Neuronal stem cell (in vitro differentiated cells): Measurements from ENCODE around the gene ZNF583.

Source experiments
- DNase-seq: peaks from one replicate; pipeline ENCODE4 v3.0.0-alpha.2; 2013; ENCODE audit warnings: low spot score
- H2AFZ ChIP-seq: one replicate; pipeline ENCODE4 v1.6.1; 2013; ENCODE audit warnings: mild to moderate bottlenecking, low read length, inconsistent platforms
- H2AK5ac ChIP-seq: 2 replicates; pipeline ENCODE4 v1.6.1; 2013; ENCODE audit warnings: low read depth, mild to moderate bottlenecking, inconsistent platforms, low read length, moderate library complexity, mixed read lengths
- H2BK120ac ChIP-seq: 2 replicates; pipeline ENCODE4 v1.6.1; 2013; ENCODE audit warnings: low read depth, mild to moderate bottlenecking, inconsistent platforms, low read length, moderate library complexity, mixed read lengths
- H2BK12ac ChIP-seq: one replicate; pipeline ENCODE4 v1.6.1; 2013; ENCODE audit warnings: low read length, inconsistent platforms
- H2BK15ac ChIP-seq: 2 replicates; pipeline ENCODE4 v1.6.1; 2013; ENCODE audit warnings: mild to moderate bottlenecking, low read length, inconsistent platforms, mixed read lengths
- H2BK5ac ChIP-seq: one replicate; pipeline ENCODE4 v1.6.1; 2013; ENCODE audit warnings: inconsistent platforms, mild to moderate bottlenecking, low read length, moderate library complexity
- H3K14ac ChIP-seq: one replicate; pipeline ENCODE4 v1.6.1; 2013; ENCODE audit warnings: low read length, inconsistent platforms
- H3K18ac ChIP-seq: 2 replicates; pipeline ENCODE4 v1.6.1; 2013; ENCODE audit warnings: low read length, inconsistent platforms
- H3K23ac ChIP-seq: 2 replicates; pipeline ENCODE4 v1.6.1; 2013; ENCODE audit warnings: low read depth, mild to moderate bottlenecking, mixed read lengths, low read length, inconsistent platforms; ENCODE audit not compliant: poor library complexity
- H3K27ac ChIP-seq: replicated peaks from 3 replicates; pipeline ENCODE4 v1.5.1; 2013; ENCODE audit warnings: low read length, inconsistent platforms
- H3K27me3 ChIP-seq, 3 experiments: 2 replicates each; pipeline ENCODE4 v1.6.1; 2013; ENCODE audit warnings: low read length in 3 of 3, mild to moderate bottlenecking in 2 of 3, inconsistent platforms in 1 of 3, low read depth in 1 of 3, mixed read lengths in 1 of 3, moderate library complexity in 1 of 3; ENCODE audit not compliant: control insufficient read depth in 3 of 3, insufficient read depth in 3 of 3
- H3K36me3 ChIP-seq, 2 donors: replicated peaks in 1 of 2; 2 replicates each; pipeline ENCODE4 v1.6.1; 2013; ENCODE audit warnings: low read length in 2 of 2; ENCODE audit not compliant: control insufficient read depth in 2 of 2, insufficient read depth in 2 of 2
- H3K4ac ChIP-seq: 2 replicates; pipeline ENCODE4 v1.6.1; 2013; ENCODE audit warnings: inconsistent platforms, mild to moderate bottlenecking, low read length, moderate library complexity
- H3K4me1 ChIP-seq, 2 donors: 1 replicate in 1 of 2; 2 replicates in 1 of 2; pipeline ENCODE4 v1.6.1; 2013; ENCODE audit warnings: low read length in 2 of 2, low read depth in 1 of 2; ENCODE audit not compliant: control insufficient read depth in 2 of 2, insufficient read depth in 1 of 2
- H3K4me2 ChIP-seq: one replicate; pipeline ENCODE4 v1.6.1; 2013; ENCODE audit warnings: mild to moderate bottlenecking, low read length, inconsistent platforms; ENCODE audit not compliant: insufficient read depth, poor library complexity, severe bottlenecking
- H3K4me3 ChIP-seq, 2 donors: 2 replicates each; pipeline ENCODE4 v1.5.1; 2013; ENCODE audit warnings: low read length in 2 of 2, mild to moderate bottlenecking in 2 of 2, inconsistent platforms in 1 of 2, moderate library complexity in 1 of 2
- H3K79me1 ChIP-seq: one replicate; pipeline ENCODE4 v1.6.1; 2013; ENCODE audit warnings: low read depth, mild to moderate bottlenecking, inconsistent platforms, low read length, moderate library complexity
- H3K9ac ChIP-seq: one replicate; pipeline ENCODE4 v1.6.1; 2013; ENCODE audit warnings: mild to moderate bottlenecking, low read depth, low read length, inconsistent platforms; ENCODE audit not compliant: poor library complexity
- H3K9me3 ChIP-seq, 2 donors: replicated peaks in 1 of 2; 2 replicates each; pipeline versions ENCODE3 to v1.6.1; 2013; ENCODE audit warnings: low read length in 2 of 2, mild to moderate bottlenecking in 2 of 2, inconsistent platforms in 1 of 2, low read depth in 1 of 2, mixed read lengths in 1 of 2, moderate library complexity in 1 of 2; ENCODE audit not compliant: control insufficient read depth in 2 of 2, insufficient read depth in 1 of 2
- H4K8ac ChIP-seq: one replicate; pipeline ENCODE4 v1.6.1; 2013; ENCODE audit warnings: low read depth, mild to moderate bottlenecking, inconsistent platforms, low read length, moderate library complexity
- H4K91ac ChIP-seq: one replicate; pipeline ENCODE4 v1.6.1; 2013; ENCODE audit warnings: low read length, low read depth, mild to moderate bottlenecking, inconsistent platforms; ENCODE audit not compliant: poor library complexity
- WGBS, 2 donors: extraction: QIAGEN DNeasy Blood & Tissue Kit; methylation state at CpG; one replicate each; pipeline ENCODE4 v1.1.7; 2013; ENCODE audit warnings: missing lambda C conversion rate in 2 of 2, mixed read lengths in 1 of 2; ENCODE audit not compliant: insufficient read length in 2 of 2, insufficient replicate concordance in 1 of 2; ENCODE audit errors: extremely low coverage in 2 of 2; 5-methylcytosine and 5-hydroxymethylcytosine counted together

The ZNF583 gene

DNA sequence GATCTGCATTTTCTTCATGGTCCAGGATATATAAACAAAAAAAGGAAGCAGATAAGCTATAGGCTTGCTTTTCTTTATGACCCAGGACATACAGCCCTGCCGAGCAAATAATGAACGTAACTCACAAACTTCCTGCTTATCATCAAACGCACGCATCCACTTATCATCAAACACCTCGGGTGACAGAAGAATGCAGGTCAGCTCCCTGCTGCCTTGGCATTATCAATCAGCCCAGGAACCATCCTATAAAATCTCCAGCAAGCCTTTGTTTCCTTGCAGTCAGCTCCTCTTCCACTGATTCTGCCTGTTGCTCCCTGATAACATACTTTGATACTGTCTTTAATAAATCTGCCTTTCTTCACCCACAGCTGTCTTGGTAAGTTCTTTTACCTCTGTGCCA, 5.3 kb upstream of the ZNF583 start:
- Histone ChIP-seq H2BK15ac (no peak overlapping the region), H2BK12ac (no peak overlapping the region), H2BK5ac (no peak overlapping the region), H2AFZ (no peak overlapping the region), H3K79me1 (peaks cover 2% of the 10 kb centered on the region), H3K36me3 (peaks cover 16 to 49% of the 10 kb centered on the region in 2 donors), H3K27ac (no peak overlapping the region), H3K4me3 (no peak overlapping the region), H3K23ac (no peak overlapping the region), H4K8ac (no peak overlapping the region), H2AK5ac (no peak overlapping the region), H3K9me3 (peaks cover 14 to 78% of the 10 kb centered on the region in 2 donors), H2BK120ac (no peak overlapping the region), H3K18ac (no peak overlapping the region), H3K9ac (no peak overlapping the region), H4K91ac (no peak overlapping the region), H3K4ac (no peak overlapping the region), H3K14ac (no peak overlapping the region), H3K4me1 (peaks cover 0 to under 1% of the 10 kb centered on the region in 2 donors), H3K27me3 (no peaks in the 10 kb centered on the region), H3K4me2 (no peak overlapping the region)
- no CpG with 5 or more reads among the region's 5 CpGs for WGBS, 2 donors
- no peak for DNase-seq

DNA sequence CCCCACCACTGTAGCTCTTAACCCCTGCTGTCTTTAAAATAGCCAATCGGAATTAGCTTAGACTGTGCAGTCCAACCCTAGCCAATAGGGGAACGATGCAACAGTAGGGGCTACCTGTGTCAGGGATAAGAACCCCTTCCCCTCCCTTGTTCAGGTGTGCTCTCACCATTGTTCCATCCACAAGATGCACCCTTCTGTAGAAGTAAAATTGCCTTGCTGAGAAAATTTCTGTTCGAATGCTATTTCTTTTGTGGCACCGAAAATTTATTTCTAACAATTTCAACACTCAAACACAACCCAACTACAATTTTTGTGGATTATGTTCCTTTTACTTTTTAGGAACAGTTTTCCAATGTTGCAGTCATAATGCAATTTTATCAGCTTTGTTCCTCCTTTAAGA, 3.6 kb upstream of the ZNF583 start:
- Histone ChIP-seq H3K4me3 (no peak overlapping the region), H3K4me2 (no peak overlapping the region), H3K79me1 (peaks cover 7% of the 10 kb centered on the region), H4K8ac (no peak overlapping the region), H3K27me3 (no peaks in the 10 kb centered on the region), H2BK120ac (no peak overlapping the region), H2BK5ac (no peak overlapping the region), H2AK5ac (no peak overlapping the region), H3K14ac (no peak overlapping the region), H3K18ac (no peak overlapping the region), H3K23ac (no peak overlapping the region), H3K36me3 (peaks cover 18 to 41% of the 10 kb centered on the region in 2 donors), H3K4ac (no peak overlapping the region), H3K27ac (no peak overlapping the region), H2AFZ (no peak overlapping the region), H3K9me3 (peaks cover 12 to 66% of the 10 kb centered on the region in 2 donors), H2BK12ac (no peak overlapping the region), H4K91ac (no peak overlapping the region), H3K4me1 (peaks cover 6 to 7% of the 10 kb centered on the region in 2 donors), H3K9ac (no peak overlapping the region), H2BK15ac (no peak overlapping the region)
- no CpG with 5 or more reads among the region's 4 CpGs for WGBS, 2 donors
- DNase-seq, result no peak

DNA sequence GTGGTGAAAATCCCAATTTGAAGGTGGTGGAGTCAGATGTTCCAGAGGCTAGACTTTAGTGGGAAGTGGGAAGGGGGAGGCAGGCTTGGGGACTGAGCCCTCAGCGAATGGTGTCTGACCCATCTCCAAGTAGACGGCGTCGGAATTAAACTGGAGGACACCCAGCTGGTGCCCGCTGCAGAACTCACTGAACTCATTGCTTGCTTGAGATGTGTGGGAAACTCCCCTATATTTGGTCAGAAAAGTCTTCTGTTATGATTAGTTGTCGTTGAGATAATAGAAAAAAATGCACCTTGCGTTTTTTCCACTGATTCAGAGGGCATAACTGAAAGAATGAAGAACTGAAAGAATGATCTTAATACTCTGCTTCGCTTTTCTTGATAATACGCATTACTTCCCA, 871 bp upstream of the ZNF583 start:
- DNase-seq, result no peak
- H3K36me3 ChIP-seq, result peaks cover 19 to 43% of the 10 kb centered on the region in 2 donors
- H2AK5ac ChIP-seq, result no peak overlapping the region
- H3K14ac ChIP-seq, result no peak overlapping the region
- H4K8ac ChIP-seq, result no peak overlapping the region
- no peak overlapping the region for H3K4ac ChIP-seq
- H2AFZ ChIP-seq, result peak overlapping the region; percentile 94
- H3K27ac ChIP-seq, result no peak overlapping the region
- no peaks in the 10 kb centered on the region for H3K27me3 ChIP-seq
- H3K23ac ChIP-seq, result no peak overlapping the region
- no CpG with 5 or more reads among the region's 9 CpGs for WGBS, 2 donors
- H3K4me2 ChIP-seq, result no peak overlapping the region
- no peak overlapping the region for H3K9ac ChIP-seq
- H3K18ac ChIP-seq, result no peak overlapping the region
- peak overlapping the region in 1 of 2 donors; percentile 75 for H3K4me3 ChIP-seq
- H2BK5ac ChIP-seq, result no peak overlapping the region
- peaks cover 15 to 74% of the 10 kb centered on the region in 2 donors for H3K9me3 ChIP-seq
- peaks cover 7% of the 10 kb centered on the region for H3K79me1 ChIP-seq
- H2BK120ac ChIP-seq, result no peak overlapping the region
- no peak overlapping the region for H2BK12ac ChIP-seq
- H3K4me1 ChIP-seq, result peaks cover 6 to 7% of the 10 kb centered on the region in 2 donors
- no peak overlapping the region for H2BK15ac ChIP-seq
- no peak overlapping the region for H4K91ac ChIP-seq

DNA sequence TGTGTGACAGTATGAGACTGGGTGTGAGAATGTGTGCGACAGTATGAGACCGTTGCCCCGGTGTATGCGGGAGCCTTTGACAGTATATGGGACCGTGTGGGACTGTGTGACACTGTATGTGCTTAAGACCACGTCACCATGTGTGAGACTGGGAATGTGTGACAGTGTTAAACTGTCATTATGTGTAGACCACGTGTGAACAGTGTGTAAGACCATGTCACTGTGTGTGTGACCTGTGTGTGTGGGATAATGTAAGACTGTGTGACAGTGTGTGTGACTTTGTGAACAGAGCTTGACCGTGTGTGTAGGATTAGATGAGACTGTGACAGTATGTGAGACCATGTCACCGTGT, 549 bp downstream of the ZNF583 start:
- Histone ChIP-seq H2BK12ac (no peak overlapping the region), H2BK5ac (no peak overlapping the region), H2AK5ac (no peak overlapping the region), H3K4me3 (peak overlapping the region; percentile 75 to 82), H3K4ac (no peak overlapping the region), H2BK120ac (no peak overlapping the region), H3K36me3 (peaks cover 15 to 43% of the 10 kb centered on the region in 2 donors), H3K23ac (peak overlapping the region; percentile 1), H3K4me1 (peaks cover 6 to 7% of the 10 kb centered on the region in 2 donors), H3K27me3 (no peaks in the 10 kb centered on the region), H3K9me3 (peaks cover 21 to 73% of the 10 kb centered on the region in 2 donors), H4K8ac (peak overlapping the region; percentile 8), H3K18ac (no peak overlapping the region), H3K14ac (peak overlapping the region; percentile 0), H2AFZ (peak overlapping the region; percentile 94), H3K27ac (no peak overlapping the region), H3K79me1 (peaks cover 7% of the 10 kb centered on the region), H4K91ac (no peak overlapping the region), H2BK15ac (no peak overlapping the region), H3K4me2 (peak overlapping the region; percentile 54), H3K9ac (peak overlapping the region; percentile 97)
- no peak for DNase-seq
- WGBS, 2 donors, result no CpG with 5 or more reads among the region's 9 CpGs
